HCEC 1CT (cell line): ENCODE measurements around the gene VAT1L.
A peak's percentile ranks its signal among the peaks of the same experiment; 100 is the strongest.

Experiments used
- DNase-seq: peaks from one replicate; pipeline ENCODE4 v3.0.0-alpha.2; 2017

Gene VAT1L

DNA sequence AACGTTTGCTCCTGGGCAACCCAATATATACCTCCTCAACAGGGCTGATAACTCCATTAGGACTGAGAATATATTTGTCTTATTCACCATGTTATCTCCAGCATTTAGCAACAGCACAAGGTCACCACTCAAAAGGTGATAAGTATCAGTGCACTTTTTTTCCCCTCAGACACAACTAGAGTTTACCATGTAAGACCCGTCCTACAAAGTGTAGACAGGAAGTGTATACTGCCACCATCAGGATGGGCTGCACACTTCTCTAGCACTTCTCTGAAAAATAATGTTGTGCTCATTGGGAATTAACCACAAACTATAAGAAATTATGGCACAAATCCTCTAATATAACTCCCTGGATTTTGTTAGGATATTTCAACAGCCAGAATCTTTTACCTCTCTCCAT lies 5.7 kb upstream of the VAT1L start:
- DNase-seq = peak; percentile 35

DNA sequence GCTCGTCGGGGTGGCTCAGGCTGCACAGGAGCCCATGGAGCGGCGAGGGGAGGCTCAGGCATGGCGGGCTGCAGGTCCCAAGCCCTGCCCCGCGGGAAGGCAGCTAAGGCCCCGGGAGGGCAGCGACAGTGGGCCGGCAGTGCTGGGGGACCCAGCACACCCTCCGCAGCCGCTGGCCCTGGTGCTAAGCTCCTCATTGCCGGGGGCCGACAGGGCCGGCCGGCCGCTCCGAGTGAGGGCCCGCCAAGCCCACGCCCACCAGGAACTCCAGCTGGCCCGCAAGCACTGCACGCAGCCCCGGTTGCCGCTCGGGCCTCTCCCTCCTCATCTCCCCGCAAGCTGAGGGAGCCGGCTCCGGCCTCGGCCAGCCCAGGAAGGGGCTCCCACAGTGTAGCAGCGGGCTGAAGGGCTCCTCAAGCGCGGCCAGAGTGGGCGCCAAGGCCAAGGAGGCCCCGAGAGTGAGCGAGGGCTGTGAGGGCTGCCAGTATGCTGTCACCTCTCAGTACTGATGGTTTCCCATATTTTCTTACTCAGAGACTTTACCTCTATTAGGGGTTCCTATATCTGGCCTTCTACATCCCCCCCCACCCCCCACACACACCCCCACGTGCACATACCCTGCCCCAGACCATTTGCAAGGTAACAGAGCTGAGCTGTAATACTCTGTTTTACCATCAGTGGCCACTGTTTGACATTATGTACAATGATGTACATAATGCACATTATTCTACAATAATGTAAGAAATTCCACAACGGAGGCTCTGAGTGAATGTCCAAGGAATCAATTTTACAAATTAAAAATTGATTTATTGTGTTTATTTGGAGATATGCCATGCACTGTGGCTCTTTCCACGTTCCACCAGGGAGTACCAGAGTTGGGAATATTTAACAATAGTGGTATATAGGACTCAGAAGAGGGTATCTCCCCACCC lies 3.7 kb upstream of the VAT1L start:
- DNase-seq = peak; percentile 27

DNA sequence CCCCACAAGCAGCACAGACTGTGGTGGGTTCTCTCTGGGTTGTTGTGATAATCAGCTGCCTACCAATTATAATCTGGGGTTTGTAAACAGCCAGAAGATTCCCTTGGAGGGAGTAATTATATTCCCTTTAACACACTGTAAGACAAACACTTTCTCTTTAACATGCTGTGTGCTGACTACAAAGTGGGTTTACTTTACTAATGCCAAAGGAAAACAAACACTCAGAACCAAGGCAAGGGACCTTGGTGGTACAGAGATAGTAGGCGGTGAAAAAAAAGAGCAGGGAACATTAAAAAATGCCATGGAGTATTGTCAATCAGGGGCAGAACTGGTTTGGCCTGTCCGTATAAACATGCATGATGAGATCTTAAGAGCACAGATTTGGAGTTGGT lies 3.0 kb upstream of the VAT1L start:
- no peak for DNase-seq

- no peak for DNase-seq
Measured at GRCh38 chr16:77786186-77786847, 2.0 kb upstream of the VAT1L start.

GRCh38 chr16:77787452-77787851 lies 912 bp upstream of the VAT1L start:
- no peak for DNase-seq

DNA sequence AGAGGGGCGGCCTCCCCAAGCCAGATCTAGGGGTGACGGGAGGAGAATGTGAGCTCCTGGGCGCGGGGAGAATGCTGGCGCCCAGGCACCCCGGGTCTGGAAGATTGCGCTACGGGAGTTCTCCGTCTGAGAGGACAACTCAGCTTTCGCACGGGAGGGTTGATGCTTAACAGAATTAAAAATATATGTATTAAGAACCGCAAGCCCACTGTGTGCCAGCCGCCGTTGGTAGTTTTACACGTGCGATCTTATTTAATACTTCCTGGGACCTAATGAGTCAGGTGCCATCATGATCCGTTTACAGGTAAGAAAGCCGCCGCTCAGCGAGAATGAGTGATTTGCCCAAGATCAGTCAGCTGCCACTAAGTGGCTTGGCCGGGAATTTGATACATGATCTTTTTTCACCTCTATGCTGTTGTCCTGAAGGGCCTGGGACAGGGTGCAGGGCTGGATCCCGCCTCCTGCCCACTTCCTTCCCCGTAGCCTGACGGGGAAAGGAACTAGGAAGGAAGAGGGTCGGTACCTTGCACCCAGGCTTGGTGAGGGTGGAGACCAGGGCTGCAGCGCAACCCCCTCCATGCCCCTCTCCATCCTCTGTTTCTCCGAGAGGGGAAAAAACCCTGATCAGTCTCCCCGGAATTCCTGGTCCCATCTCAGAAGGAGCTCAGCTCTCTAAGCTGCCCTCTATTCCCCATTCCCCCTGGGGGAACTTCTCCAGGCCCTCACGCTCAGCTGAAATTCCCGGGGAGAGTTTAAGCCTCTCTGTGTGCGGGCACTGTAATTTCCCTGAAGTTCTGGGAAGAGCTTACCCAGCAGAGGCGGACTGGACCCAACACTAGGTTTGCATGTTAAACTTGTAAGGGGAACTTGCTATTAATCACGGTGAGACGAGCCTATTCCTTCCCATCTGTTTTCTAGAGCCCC lies 983 bp downstream of the VAT1L start:
- DNase-seq = no peak

DNA sequence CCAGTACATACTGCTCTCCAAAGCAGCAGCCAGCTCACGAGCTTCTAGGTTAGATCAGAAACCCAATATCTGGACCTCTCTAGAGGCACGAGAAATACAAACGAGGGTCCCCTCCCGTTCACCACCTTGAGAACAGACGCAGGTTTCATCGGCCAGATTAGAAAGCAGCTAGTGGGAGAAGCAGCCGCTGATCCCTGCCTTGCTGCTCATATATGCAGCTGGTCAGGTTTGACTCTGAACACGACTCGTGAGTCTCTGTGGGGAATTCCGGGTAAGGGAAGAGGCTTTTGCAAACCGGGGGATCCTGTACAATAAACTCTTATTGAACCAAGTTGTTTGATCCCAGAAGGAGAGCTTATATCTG lies 1.6 kb downstream of the VAT1L start:
- no peak for DNase-seq

DNA sequence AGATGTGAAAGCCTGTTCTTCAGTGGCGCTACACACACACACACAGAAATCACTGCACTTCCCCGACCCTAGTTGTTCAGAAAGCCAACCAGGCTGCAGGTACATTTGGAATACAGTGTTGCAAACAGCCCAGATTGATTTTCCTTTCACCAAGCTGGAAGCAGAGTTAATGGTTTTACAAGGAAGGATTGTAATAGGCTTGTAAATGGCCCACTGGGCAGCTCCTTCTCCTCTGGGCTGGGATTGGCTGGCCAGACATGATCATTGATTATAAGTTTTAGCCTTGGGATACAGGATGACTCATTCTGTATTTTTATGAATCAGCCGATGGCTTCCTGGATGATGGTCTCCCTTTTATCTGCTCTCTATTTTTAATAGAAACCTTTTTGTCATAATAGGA lies 2.5 kb downstream of the VAT1L start:
- DNase-seq = no peak

DNA sequence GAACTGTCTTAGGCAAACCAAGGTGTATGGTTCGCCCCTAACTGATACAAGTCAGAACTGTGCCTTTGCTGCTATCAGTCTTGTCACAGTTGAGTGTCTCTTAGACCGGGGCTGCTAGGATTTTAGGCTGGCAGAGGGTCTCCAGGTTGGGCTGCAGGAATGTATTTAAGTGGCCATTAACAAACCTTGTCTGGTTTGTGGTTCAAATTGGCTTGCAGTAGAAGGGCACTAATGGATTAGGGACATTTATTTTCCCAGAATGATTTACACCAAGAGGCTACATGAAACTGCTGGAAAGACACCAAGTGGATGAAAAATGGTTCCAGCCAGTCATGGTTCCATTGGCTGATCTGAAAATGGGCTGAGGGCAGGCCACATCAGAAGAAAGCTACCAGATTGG lies 5.1 kb downstream of the VAT1L start:
- DNase-seq = no peak

GRCh38 chr16:77794586-77794985 lies 6.2 kb downstream of the VAT1L start:
- DNase-seq = peak; percentile 89

DNA sequence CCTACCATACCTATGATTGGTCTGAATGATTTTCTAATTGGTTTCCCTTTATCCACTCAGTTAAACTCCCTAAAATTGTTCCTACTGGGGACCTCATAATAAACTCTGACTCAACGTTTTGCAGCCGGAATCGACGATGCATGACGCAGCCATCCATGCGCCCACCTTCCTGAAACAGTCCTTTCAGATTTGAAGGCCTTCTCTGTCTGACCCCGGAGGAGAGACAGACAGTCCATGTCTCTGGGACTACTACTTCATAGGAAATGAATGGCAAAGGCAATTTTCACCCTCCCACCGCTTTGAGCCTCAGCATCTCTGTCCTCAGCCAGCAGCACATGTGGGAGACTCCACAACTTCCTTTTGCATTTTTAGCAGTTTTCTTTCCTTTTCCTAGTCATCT lies 13.5 kb downstream of the VAT1L start:
- no peak for DNase-seq

DNA sequence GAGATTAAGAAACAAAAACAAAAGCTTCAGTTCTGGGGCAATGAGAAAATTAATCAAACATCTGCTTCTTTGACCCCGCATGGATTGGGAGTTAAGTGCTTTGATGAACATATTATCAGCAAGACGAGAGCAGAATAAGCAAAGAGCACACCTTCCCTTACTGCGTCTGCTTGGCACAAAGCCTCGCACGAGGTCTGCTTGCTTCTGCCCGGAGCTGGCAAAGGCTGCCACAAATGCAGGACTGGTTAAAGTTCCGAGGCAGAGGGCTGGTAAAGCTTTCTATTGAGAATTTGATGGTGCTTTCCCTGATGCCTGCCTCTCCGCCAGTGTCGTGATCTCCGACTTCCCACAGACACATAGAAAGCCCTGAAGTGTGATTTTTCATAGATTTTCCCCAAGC lies 17.0 kb downstream of the VAT1L start:
- no peak for DNase-seq

DNA sequence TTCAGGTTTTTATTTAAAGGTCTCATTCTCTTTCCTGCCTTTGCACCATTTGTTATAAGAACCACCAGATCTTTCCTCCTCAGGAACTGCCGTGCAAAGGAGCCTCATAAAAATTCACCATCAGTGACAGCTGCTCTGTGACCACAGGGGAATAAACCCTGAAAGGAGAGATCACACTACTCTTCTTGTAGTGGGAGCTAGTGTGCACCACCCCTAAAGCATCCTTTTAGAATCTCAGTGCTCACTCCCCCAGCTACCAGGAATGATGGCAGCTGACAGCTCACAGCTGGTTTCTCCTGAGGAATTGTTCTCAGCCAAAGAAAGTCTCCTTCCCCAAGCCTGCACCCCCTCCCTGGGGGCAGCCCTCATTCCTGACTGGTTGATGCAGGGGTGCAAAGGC lies 18.7 kb downstream of the VAT1L start:
- DNase-seq = no peak

GRCh38 chr16:77812856-77813500 lies 24.6 kb downstream of the VAT1L start:
- DNase-seq = peak; percentile 38

- DNase-seq = peak; percentile 6
Measured at GRCh38 chr16:77816293-77816692, 27.9 kb downstream of the VAT1L start.

DNA sequence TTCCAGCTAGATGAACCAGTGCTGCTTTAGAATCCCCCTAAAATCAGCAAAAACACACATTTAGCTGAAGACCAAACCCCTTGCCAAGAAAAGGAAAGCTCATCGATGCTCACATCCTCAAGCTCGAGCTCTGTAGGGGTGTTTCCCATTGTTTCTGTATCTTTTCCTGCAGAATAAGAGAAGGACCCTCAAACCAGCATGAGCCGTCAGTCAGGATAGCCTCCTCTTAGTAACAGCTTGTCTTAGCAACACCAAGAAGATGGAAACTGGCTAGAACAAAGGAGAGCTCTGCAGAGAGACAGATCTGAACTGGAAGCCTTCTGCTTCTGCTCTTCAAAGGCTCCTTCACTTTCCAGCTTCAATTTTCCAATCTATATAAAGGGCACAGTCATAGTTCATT lies 32.0 kb downstream of the VAT1L start:
- DNase-seq = no peak

GRCh38 chr16:77822661-77823060 lies 34.3 kb downstream of the VAT1L start:
- no peak for DNase-seq

DNA sequence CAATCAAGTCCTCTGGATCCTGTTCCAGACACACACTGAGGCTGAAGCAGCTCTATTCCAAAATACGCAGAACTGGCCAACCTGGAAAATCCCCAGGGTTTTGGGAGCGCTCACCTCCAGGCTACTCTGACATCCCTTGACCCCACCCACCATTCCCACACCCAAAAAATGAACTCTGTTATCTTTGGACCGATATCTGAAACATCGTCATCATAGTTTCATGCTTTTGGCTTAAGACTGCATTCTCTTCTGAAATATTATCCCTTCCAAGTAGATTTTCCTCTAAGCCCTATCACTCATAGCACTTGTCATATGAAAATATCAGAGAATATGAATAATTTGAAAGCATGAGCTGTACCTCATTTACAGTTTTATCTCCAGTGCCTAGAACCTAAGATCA lies 34.7 kb downstream of the VAT1L start:
- DNase-seq = no peak

- no peak for DNase-seq
Measured at GRCh38 chr16:77825196-77825595, 36.8 kb downstream of the VAT1L start.

DNA sequence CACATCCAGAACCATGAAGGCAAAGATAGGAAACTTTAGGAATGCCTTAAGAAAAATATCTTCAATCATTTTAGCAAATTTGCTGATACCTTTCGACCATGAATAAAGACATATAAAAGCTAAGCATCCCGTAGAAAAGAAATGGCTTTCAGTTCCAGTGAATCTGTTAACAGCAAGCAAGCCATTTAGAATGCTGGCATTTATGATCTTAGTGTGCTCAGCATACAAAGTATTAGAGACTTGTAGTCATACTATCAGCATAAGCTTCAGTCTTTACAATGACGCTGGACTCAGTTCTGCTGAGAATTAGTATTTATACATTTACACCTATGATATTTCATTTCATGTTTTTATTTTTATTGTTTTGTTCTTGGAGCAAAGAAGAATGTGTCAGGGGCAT lies 38.7 kb downstream of the VAT1L start:
- no peak for DNase-seq

DNA sequence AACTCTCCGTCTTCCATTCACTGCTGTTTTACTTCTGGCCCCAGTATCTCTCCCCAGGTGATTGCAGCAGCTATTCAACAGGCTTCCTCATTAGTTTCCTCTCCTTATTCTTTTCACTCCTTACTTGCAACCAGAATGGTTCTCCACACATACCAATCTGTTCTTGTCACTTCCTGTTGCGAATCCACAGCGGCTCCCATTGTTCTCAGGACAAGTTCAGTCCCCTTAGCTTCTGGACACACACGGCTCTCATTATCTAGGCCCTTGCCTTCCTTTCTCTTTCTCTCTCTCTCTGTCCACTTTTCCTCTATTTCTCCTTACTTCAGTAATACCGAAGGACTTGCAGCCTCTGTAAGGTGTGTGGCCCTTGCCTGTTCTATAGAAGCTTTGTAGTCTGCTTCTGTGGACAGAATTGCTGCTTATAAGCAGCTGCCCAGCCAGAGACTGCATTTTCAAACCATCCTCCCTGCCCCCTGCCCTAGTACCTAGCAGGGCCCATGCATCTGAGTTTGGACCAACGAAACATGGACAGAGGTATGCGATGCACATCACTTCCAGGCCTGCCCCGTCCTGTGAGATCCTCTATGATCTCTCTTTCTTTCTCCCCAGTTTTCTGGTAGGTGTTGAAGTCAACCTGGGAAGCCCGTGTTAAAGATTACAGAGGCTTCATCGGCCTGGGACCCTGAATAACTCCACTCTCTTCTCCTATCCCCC lies 45.7 kb downstream of the VAT1L start:
- DNase-seq = peak; percentile 85
